ENCODE data around the gene NKTR.

The NKTR gene

GRCh38 chr3:42697289-42698051 lies 97.0 kb downstream of the NKTR start:
- no peak for DNase-seq

All from CD4-positive, alpha-beta T cell treated with Interleukin-1 beta for 1 hour (primary cell).